ENCODE data around the gene BGLAP.

Gene BGLAP

GRCh38 chr1:156228501-156228900 is 13.5 kb upstream of the BGLAP start:
- DNase-seq = no peak

GRCh38 chr1:156229809-156230472 is 12.0 kb upstream of the BGLAP start:
- DNase-seq = no peak

- DNase-seq = no peak
These were observed 11.5 kb upstream of the BGLAP start for GRCh38 chr1:156230473-156230837.

- DNase-seq = no peak
These were observed 9.6 kb upstream of the BGLAP start for GRCh38 chr1:156232201-156232894.

GRCh38 chr1:156233426-156234127 is 8.4 kb upstream of the BGLAP start:
- no peak for DNase-seq

- DNase-seq = no peak
These were observed 5.8 kb upstream of the BGLAP start for GRCh38 chr1:156236164-156236563.

- DNase-seq = no peak
These were observed 3.7 kb upstream of the BGLAP start for GRCh38 chr1:156238248-156238647.

- no peak for DNase-seq
These were observed 623 bp upstream of the BGLAP start for GRCh38 chr1:156241311-156241811.

- DNase-seq = no peak
These were observed 754 bp downstream of the BGLAP start for GRCh38 chr1:156242738-156243137.

GRCh38 chr1:156244126-156244525 is 2.1 kb downstream of the BGLAP start:
- DNase-seq = no peak

- DNase-seq = no peak
These were observed 2.7 kb downstream of the BGLAP start for GRCh38 chr1:156244712-156245111.

- DNase-seq = peak; percentile 26
These were observed 3.7 kb downstream of the BGLAP start for GRCh38 chr1:156245451-156246232.

GRCh38 chr1:156246241-156246780 is 4.3 kb downstream of the BGLAP start:
- no peak for DNase-seq

GRCh38 chr1:156246781-156247459 is 4.9 kb downstream of the BGLAP start:
- DNase-seq = no peak

- DNase-seq = no peak
These were observed 5.7 kb downstream of the BGLAP start, which contains the start of gene PAQR6 for GRCh38 chr1:156247460-156248322. Gene PAQR6 (minus strand): TSS chr1:156248056. CDS start chr1:156246731, 1,325 bp downstream.

GRCh38 chr1:156248323-156248683 is 6.3 kb downstream of the BGLAP start:
- DNase-seq = no peak

GRCh38 chr1:156249593-156249992 is 7.6 kb downstream of the BGLAP start:
- DNase-seq = no peak

GRCh38 chr1:156251527-156251926 is 9.5 kb downstream of the BGLAP start:
- no peak for DNase-seq

- no peak for DNase-seq
These were observed 11.7 kb downstream of the BGLAP start for GRCh38 chr1:156253634-156254033.

- no peak for DNase-seq
These were observed 15.7 kb downstream of the BGLAP start for GRCh38 chr1:156257711-156258110.

- DNase-seq = no peak
These were observed 16.9 kb downstream of the BGLAP start for GRCh38 chr1:156258859-156259258.
